ENCODE results near the gene GPR84.

GRCh38 chr12:54413284-54414190, 49.3 kb upstream of the GPR84 start:
- TF ChIP-seq POLR2AphosphoS2 (IDR thresholded peaks at IDR 0.05; ENCODE audit: low read depth, low read length) (no peak), U2AF1 (optimal IDR thresholded peaks at IDR 0.05; ENCODE audit: low read depth, low read length) (no peak), ZNF44 (CRISPR knock-in tag; IDR thresholded peaks at IDR 0.05) (no peak), NCOA1 (CRISPR knock-in tag; IDR thresholded peaks at IDR 0.05) (no peak), ZNF263 (CRISPR knock-in tag; IDR thresholded peaks at IDR 0.05) (no peak), SP140L (CRISPR knock-in tag; IDR thresholded peaks at IDR 0.05; ENCODE audit: borderline replicate concordance) (no peak), SRF (IDR thresholded peaks at IDR 0.05; ENCODE audit: low read depth, low read length) (no peak), ZFP36 (IDR thresholded peaks at IDR 0.05; ENCODE audit: borderline replicate concordance, low read depth, low read length, partially characterized antibody) (no peak), IRF2 (CRISPR knock-in tag; IDR thresholded peaks at IDR 0.05) (no peak), SETDB1 (CRISPR knock-in tag; IDR thresholded peaks at IDR 0.05; ENCODE audit: borderline replicate concordance) (no peak)
